Right atrium auricular region (tissue), 2 donors: ENCODE data around the gene CLDN19. TPM values are rescaled to one million over a fixed set of nuclear protein-coding genes. Genes with fewer than 3 reads are reported as not detected.
"Not testable (repeated sequence)": the region's sequence is repeated elsewhere in the genome, so short reads cannot be mapped to it uniquely, and the experiment has no call there.

Source experiments
- DNase-seq: peaks from one replicate; pipeline ENCODE4 v3.0.0-alpha.2; 2019; ENCODE audit warnings: low spot score
- H3K27ac ChIP-seq, 2 donors: fragments of 200-600 bp; sonication (generic); 1 replicate in 1 of 2; 2 replicates in 1 of 2; pipeline ENCODE4 v1.5.1; 2016 to 2019
- H3K27me3 ChIP-seq, 2 donors: fragments of 200-600 bp; sonication (generic); one replicate each; pipeline versions ENCODE4 v1.5.1 to v1.6.0; 2017 to 2019
- H3K36me3 ChIP-seq: fragments of 200-600 bp; sonication (generic); one replicate; pipeline ENCODE4 v1.5.1; 2016
- H3K4me1 ChIP-seq, 2 donors: fragments of 200-600 bp; sonication (generic); one replicate each; pipeline versions ENCODE4 v1.5.1 to v1.6.0; 2017 to 2019
- H3K4me3 ChIP-seq, 2 donors: fragments of 200-600 bp; sonication (generic); 1 replicate in 1 of 2; 2 replicates in 1 of 2; pipeline ENCODE4 v1.5.1; 2017 to 2019; ENCODE audit warnings: mild to moderate bottlenecking in 1 of 2, moderate library complexity in 1 of 2
- H3K9me3 ChIP-seq, 2 donors: fragments of 200-600 bp; sonication (generic); one replicate each; pipeline ENCODE4 v1.5.1; 2019
- CTCF ChIP-seq, 2 donors: fragments of 200-600 bp; sonication (generic); IDR thresholded peaks; one replicate each; pipeline ENCODE4 v1.5.1; 2019; ENCODE audit warnings: antibody characterized with exemption in 2 of 2
- total RNA-seq, 2 donors: library from RNA; depleted of rRNA; stranded (reverse); fragments of >200 nt; gene quantifications; one replicate each; pipeline ENCODE4 v1.1.0, GENCODE V29; 2016

Gene CLDN19
- total RNA-seq, 2 donors from 2014 or later, result 0.28 TPM; not detected in 1

DNA sequence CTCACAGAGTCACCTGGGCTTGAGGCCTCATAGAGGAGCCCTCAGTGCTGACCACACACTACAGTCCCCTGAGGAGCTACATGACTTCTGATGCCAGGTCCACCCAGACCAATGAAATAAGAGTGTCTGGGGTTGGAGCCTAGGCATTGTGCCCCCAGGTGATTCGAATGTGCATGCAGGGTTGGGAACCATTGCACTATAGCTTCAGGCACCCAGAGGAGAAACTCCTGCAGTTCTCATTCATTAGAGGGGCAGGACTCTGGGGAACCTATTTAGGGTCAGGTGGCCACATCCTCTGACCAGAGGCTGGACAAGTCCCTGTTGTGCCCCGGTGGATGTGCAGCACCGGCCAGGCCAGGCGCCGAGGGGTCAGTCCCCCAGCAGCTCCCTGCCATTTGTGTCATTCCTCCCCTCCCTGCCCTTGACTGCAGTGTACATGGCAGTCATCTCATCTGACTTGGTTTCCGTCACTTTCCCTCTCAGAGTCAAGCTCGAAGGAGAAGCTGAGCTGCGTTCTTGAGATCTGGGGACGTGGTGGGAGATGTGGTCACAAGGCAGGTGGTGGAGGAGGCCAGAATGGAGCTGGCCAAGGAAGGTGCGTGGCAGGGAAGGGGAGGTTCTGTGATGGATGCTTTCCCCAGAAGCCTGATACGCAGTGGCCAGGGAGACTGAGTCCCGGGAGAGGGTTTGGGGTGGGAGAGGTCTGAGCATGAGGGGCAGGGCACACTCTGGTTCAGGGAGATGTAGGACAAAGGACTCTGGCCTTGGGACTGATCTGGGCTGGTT lies 6.4 kb downstream of the CLDN19 start:
- Histone ChIP-seq H3K9me3 (no peaks in the 10 kb centered on the region), H3K36me3 (no peaks in the 10 kb centered on the region), H3K27me3 (no peaks in the 10 kb centered on the region), H3K4me3 (no peak overlapping the region), H3K27ac (no peak overlapping the region), H3K4me1 (no peaks in the 10 kb centered on the region)
- DNase-seq, result no peak
- no peak for TF ChIP-seq CTCF (IDR thresholded peaks at IDR 0.05)

- Histone ChIP-seq H3K27me3 (no peaks in the 10 kb centered on the region), H3K27ac (no peak overlapping the region), H3K4me1 (no peaks in the 10 kb centered on the region), H3K36me3 (no peaks in the 10 kb centered on the region), H3K4me3 (no peak overlapping the region), H3K9me3 (no peaks in the 10 kb centered on the region)
- DNase-seq, result peak; percentile 48
- TF ChIP-seq CTCF (IDR thresholded peaks at IDR 0.05), result no peak
Measured at GRCh38 chr1:42732126-42732680, 7.8 kb downstream of the CLDN19 start.

DNA sequence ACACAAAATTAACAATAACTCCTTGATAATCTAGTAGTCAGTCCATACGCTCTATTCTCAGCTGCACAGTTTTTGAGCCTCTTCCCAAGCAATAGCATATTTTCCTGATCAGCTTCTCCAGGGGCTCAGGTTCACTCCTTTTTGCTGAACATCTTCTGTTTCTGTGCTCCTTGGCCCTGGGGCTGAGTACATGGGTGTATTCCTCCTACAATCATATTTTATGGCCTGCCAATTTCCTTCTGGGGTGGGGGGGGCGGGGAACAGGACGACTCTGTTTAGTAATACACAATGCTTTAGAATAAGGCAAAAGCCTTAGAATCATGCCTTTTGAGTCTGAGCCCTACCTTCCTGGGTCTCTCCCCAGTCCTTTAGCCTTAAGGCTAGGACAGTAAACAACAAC lies 8.5 kb downstream of the CLDN19 start:
- Histone ChIP-seq H3K36me3 (no peaks in the 10 kb centered on the region), H3K27ac (no peak overlapping the region), H3K4me3 (no peak overlapping the region), H3K9me3 (no peaks in the 10 kb centered on the region), H3K4me1 (no peaks in the 10 kb centered on the region), H3K27me3 (no peaks in the 10 kb centered on the region)
- DNase-seq, result no peak
- no peak for TF ChIP-seq CTCF (IDR thresholded peaks at IDR 0.05)

- TF ChIP-seq CTCF (IDR thresholded peaks at IDR 0.05), result no peak
- peak; percentile 21 for DNase-seq
- Histone ChIP-seq H3K27me3 (no peaks in the 10 kb centered on the region), H3K9me3 (no peaks in the 10 kb centered on the region), H3K27ac (no peak overlapping the region), H3K36me3 (no peaks in the 10 kb centered on the region), H3K4me1 (no peaks in the 10 kb centered on the region), H3K4me3 (no peak overlapping the region)
Measured at GRCh38 chr1:42730988-42731387, 9.0 kb downstream of the CLDN19 start.

DNA sequence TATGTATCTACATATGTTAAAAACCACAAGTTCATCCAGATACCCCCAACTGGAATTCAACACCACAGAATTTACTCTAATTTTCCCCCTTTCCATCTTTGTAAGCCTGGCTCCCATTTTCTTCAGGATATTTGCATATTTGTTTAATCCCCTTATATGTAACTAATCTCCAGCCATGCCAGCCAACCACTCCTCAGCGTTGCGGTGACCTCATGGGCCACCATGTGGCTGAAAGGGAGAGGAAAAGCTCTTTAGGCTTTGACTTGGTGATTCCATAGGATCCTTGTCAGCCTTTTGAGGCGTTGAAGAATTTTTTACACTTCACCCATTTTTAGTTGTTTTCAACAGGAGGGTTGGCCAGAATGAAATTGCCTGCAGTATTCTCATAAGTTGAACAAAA lies 10.0 kb downstream of the CLDN19 start:
- Histone ChIP-seq H3K27ac (no peak overlapping the region), H3K4me1 (no peaks in the 10 kb centered on the region), H3K9me3 (no peaks in the 10 kb centered on the region), H3K4me3 (no peak overlapping the region), H3K36me3 (no peaks in the 10 kb centered on the region), H3K27me3 (no peaks in the 10 kb centered on the region)
- TF ChIP-seq CTCF (IDR thresholded peaks at IDR 0.05), result no peak
- no peak for DNase-seq

DNA sequence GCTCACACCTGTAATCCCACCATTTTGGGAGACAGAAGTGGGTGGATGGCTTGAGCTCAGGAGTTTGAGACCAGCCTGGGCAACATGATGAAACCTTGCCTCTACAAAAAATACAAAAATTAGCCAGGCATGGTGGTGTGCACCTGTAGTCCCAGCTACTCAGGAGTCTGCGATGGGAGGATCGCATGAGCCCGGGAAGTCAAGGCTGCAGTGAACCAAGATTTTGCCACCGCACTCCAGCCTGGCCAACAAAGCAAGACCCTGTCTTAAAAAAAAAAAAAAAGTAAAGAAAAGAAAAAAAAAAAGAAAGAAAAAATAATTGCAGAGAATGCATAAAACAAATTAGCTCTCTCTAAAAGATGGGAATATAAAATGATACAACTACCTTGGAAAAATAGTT lies 14.2 kb downstream of the CLDN19 start:
- not testable (repeated sequence) for H3K9me3 ChIP-seq, H3K27me3 ChIP-seq, H3K4me3 ChIP-seq, H3K4me1 ChIP-seq, H3K27ac ChIP-seq, H3K36me3 ChIP-seq
- DNase-seq, result peak; percentile 1
